Stimulated activated CD4-positive, alpha-beta T cell treated with anti-CD3 and anti-CD28 coated beads, Interleukin-1b, Interleukin-23, amount 100 ng/mL, for 24 hours (primary cell): ENCODE data around the gene FXR2.
"Not testable (repeated sequence)": the region's sequence is repeated elsewhere in the genome, so short reads cannot be mapped to it uniquely, and the experiment has no call there.

Experiments
- DNase-seq, 4 experiments: peaks; one replicate each; pipeline ENCODE4 v3.0.0-alpha.2; 2020; ENCODE audit warnings: low read depth in 4 of 4, low spot score in 1 of 4

The FXR2 gene

DNA sequence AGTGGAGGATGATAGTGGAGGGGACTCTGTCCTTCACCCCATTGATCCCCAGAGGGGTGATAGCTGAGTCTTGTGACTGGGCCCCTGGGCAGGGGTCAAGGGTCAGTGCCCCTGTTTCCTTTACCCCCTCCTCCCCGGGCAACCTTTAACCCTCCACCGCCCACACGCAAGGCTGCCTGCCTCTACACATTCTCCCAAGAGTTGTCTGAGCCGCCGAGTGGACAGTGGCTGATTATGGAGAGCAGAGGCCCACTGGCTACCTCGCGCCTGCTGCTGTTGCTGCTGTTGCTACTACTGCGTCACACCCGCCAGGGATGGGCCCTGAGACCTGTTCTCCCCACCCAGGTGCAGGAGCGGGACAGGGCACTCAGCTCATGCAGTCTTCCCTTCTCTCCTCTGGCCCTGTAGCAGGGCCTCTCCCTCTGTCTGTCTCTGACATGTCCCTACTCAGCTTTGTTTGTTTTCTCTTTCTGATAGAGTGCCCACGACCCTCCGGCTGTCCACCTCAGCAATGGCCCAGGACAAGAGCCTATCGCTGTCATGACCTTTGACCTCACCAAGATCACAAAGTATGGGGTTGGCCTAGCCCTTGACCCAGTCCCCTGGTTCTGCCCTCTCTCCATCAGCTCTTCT lies 15.4 kb upstream of the FXR2 start, which contains the start of gene SHBG:
Gene SHBG (plus strand): TSS at position 197 of the 633 bp plus-strand sequence. CDS start 38 bp downstream, at position 235.
- DNase-seq: no peak

DNA sequence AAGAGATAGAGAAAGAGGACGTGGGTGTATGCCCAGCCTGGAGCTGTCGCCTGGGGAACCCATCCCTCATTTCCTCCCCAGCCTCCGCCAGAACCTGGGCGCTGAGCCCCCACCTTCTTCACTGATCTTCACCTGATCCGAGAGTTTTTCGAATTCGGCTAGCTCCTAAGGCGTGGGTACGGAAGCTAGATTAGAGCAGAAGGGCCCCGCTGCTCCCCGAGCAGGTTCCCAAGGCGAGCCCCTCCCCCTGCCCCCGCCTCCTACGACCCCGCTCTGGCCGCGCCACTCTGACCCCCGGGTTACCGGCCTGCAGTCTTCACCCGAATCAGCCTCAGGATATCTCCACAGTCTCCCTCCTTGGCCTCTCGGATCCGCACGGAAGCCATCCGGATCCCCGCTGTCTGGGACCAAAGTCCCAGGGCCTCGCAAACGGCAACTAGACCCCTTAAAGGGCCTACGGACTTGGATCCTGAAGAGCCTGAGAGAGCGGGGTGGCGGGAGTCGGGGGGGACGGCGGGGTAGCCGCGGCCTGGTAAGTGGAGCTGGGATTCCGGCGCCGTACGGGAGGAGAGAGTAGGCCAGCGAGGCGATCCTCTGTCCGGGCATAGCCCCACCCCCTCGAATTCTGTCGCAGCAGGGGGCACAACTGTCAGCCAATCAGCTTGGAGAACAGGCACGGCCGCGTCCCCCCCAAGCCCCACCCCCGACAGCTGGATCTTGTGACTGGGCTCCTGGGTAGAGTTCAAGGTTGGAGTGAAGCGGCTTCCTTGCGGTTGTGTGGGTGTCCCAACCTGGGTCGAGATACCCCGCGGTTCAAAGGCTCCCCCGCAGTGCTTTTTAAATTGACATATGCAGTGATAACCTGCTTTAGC lies 12.8 kb upstream of the FXR2 start, which contains the start of gene SAT2:
Gene SAT2 (minus strand): TSS at position 572 of the 872 bp plus-strand sequence. CDS start 186 bp downstream, at position 386.
- peak; percentile 58 to 82 (median 65) for DNase-seq

DNA sequence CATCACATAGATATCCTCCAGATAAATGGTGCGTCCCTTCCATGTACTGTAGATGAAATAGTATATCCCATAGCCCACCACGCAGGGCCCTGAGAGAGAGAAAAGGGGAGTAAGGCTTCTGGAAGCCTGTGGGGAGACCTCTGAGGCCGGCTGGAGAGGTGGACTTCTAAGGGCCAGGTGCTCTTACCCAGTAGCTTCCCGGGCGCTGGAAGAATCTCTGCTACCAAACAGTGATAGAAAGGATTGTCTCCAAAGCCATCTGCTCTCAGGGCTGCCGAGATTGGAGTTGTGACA lies 12.2 kb upstream of the FXR2 start:
- no peak for DNase-seq

DNA sequence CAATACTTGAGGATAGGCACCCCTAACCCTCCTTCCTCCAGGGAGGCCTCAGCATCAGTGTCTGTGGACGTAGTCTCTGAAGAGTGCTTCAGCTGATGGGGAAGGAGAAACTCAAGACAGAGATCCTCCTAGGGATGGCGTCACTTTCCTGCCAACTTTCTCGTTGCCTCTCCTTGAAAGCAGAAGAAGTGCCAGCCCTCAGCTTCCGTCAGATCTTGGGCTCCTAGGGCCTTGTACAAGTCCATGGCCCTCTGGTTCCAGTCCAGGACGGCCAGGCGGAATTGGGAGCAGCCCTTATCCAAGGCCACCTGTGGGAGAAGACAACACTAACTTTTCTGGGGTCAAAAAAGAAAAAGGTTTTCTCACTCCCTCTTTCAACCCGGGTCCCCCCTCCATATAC lies 11.6 kb upstream of the FXR2 start:
- DNase-seq: no peak

DNA sequence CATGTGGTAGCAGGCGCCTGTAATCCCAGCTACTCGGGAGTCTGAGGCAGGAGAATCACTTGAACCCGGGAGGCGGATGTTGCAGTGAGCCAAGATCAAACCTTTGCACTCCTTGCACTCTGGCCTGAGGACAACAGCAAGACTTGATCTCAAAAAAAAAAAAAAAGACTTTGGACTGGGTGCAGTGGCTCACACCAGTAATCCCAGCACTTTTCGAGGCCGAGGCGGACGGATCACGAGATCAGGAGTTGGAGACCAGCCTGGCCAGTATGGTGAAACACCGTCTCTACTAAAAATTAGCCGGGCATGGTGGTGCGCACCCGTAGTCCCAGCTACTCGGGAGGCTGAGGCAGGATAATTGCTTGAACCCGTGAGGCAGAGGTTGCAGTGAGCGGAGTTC lies 11.1 kb upstream of the FXR2 start:
- not testable (repeated sequence) for DNase-seq

DNA sequence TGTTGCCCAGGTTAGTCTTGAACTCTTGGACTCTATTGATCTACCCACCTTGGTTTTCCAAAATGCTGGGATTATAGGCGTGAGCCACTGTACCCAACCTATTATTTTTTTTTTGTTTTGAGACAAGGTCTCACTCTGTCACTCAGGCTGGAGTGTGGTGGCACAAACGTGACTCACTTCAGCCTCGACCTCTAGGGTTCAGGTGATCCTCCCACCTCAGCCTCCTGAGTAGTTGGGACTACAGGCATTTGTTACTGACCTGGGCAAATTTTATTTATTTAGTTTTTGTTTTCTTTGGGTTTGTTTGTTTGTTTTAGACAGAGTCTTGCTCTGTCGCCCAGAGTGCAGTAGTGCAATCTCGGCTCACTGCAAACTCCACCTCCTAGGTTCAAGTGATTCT lies 9.0 kb upstream of the FXR2 start:
- no peak for DNase-seq

DNA sequence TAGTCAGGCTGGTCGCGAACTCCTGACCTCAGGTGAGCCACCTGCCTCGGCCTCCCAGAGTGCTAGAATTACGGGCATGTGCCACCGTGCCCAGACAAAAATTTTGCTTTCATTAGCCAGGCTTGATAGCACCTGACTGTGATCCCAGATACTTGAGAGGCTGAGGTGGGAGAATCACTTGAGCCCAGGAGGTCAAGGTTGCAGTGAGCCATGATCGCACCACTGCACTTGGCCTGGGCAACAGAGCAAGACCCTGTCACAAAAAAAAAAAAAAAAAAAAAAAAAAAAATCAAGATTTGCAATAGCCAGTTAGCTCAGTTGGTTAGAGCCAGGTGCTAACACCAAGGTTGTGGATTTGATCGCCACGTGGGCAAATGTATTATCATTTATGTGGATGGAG lies 6.1 kb upstream of the FXR2 start:
- DNase-seq: no peak

DNA sequence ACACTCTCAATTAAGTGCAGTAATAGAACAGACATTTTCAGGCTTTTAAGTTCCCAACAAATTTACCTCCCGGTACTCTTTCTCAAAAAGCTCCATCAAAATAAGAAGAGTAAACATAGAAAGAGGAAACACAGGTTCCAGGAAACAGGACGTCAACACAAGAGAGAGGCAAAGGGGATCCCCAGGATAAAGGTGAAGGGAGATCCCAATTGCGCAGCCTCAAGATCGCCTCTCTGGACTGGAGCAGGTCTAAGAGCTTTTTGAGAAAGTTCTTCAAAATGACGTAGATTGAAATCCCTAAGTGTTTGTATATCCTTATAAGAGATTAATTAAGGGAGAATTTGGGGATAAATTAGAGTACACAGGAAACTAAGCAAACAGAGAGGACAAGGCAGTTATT lies 3.9 kb upstream of the FXR2 start:
- no peak for DNase-seq

DNA sequence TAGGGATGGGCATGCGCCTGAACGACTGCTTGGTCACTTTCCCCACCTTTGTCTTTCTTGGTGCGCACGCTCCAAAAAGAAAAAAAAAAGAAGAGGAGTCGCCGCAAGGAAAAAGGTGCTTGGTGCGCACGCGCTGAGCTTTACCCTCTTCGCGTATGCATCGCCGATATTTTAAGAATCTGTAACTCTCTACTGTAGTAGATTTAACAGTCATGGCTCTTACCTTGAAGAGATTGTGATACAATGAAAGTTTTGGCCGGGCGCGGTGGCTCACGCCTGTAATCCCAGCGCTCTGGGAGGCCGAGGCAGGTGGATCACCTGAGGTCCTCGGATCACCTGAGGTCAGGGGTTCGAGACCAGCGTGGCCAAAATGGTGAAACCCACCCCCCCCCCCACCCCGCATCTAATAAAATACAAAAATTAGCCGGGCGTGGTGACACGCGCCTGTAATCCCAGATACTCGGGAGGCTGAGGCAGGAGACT lies 609 bp upstream of the FXR2 start:
- no peak for DNase-seq

DNA sequence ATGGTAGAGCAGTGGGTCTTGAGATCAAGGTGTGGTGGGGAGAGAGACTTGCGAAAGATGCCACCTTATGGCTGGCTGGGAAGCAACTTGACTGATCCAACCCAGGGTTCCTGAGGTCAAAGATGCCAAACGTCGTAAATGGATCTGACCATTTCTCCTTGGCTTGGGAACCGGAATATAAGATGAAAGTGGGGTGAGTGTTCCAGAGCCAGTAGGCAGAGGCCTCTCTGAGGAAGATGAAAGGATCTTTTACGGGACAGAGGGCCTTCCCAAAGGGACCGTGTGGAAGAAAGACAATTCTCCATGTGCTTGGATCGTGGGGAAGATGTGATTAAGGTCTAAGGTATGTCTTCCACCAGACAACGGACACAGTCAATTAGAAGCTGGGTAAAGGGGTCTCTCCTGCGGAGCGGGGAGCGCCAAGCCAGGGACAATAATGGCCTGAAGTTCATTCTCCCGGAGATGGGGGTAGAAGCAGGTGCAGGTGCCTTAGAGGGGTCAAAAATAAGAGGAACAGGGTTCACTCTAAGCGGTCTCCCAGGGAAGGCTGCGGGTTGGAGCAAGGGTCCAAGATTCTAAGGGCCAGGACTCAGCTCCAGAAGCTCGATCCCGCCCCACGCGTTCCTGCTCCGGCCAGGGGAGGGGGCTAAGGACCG lies 800 bp downstream of the FXR2 start:
- no peak for DNase-seq

DNA sequence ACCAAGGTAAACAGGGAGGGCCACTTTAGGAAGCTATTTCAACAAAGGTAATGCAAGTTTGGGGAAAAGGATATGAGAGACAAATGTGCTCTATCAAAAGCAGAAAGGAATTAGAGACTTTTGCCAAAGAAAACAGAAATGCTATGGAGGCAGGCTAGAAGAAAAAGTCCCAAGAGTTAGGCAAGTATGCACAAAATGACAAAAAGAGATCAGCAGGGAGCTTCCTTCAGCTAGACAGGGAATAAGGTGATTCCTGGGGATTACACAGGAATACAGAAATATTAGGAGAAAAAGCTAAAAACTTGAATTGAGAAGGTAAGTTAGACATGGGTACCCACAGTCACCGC lies 2.4 kb downstream of the FXR2 start:
- no peak for DNase-seq

DNA sequence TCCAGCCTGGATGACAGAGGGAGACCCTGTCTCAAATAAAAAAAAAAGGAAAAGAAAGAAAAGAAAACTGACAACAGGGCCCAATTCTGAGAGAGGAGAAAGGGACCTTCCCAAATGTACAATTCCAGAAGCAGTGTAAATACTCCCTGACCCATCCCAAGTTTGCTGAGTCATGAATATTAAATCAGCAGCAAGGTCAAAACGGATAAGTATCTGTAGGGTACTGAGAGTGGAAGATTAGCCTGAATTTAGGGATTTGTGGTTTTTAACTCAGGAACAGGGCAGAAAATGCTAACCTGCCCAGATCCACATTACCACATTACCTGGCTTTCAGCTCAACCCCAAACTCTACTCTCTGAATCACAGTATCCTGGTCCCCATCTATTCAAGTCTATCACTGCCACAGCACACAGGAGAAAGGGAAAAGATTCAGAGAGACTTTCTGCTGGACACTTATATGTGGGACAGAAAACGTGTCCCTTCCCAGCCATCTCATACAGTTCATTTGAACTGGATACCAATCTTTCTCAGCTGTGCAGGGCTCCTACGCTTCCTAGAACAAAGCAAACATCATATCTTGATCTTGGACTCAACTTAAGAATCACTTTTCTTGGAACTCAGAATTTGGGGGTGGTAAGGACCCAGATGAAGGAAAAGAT lies 2.9 kb downstream of the FXR2 start:
- DNase-seq: no peak

DNA sequence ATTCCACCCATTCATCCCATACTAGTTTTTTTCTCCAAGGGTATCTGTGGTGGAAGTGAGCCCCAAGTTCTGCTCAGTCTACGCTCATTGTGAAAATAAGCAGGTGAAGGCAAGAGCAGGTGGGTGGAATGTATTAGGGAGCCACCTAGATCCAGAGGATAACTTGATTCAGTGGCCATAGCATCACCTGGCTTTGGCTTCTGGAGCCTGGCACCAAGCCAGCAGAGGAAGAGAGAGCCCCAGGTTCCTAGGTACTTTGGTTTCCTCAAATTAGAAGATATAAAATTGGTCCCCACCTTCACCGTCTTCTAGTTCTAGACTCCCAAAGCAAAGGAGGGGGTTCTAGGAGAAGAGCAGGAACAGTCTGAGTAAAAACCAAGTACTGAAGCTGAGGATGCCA lies 4.1 kb downstream of the FXR2 start:
- no peak for DNase-seq

DNA sequence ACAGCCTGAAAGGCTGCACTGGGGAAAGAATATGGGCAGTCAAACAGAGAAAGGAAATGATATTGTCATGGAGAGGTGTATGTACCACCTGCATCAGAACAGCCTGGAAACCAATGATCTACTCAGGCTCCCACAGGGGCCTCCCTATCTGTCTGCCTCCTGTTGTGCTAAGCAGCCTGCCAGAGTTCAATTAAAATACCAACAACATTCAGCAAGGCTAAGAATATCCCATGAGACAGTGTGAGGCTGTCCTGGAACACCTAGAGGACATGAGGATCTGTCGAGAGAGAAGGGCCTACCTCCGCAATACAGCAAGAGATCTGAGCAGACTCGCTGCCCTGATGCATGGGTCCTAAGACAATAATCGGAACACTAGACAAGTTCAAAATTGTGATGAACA lies 8.4 kb downstream of the FXR2 start:
- DNase-seq: no peak

DNA sequence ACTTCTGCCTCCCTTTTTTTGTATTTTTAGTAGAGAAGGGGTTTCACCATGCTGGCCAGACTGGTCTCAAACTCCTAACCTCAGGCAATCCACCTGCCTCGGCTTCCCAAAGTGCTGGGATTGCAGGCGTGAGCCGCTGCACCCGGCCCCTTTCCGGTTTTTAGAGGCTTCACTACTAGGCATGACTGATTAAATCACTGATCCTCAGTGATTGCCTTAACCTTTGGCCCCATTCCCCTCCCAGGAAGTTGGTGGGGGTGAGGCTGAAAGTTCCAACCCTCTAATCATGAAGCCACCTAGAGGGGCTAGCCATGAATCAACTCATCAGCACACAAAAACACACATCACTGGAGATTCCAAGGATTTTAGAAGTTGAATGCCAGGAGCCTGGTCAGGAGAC lies 17.1 kb downstream of the FXR2 start:
- not testable (repeated sequence) for DNase-seq

DNA sequence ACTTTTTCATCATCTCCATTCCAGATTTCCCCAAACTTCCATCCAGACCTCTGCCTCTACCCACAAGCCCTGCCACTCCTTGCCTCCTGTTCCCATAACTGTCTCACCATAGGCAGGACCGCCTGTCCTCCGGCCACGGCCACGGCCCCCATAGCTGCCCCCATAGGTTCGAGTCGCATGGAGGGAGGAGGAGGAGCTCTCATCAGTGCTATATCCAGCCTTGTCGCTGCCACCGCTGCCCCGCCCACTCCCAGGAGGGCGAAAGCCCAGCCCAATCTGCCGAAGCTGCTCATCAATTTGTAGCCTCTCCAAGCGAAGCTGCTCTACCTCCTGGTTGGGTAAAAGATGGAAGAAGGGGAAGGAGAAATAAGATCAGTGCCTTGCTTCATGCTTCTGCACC lies 21.4 kb downstream of the FXR2 start:
- no peak for DNase-seq

DNA sequence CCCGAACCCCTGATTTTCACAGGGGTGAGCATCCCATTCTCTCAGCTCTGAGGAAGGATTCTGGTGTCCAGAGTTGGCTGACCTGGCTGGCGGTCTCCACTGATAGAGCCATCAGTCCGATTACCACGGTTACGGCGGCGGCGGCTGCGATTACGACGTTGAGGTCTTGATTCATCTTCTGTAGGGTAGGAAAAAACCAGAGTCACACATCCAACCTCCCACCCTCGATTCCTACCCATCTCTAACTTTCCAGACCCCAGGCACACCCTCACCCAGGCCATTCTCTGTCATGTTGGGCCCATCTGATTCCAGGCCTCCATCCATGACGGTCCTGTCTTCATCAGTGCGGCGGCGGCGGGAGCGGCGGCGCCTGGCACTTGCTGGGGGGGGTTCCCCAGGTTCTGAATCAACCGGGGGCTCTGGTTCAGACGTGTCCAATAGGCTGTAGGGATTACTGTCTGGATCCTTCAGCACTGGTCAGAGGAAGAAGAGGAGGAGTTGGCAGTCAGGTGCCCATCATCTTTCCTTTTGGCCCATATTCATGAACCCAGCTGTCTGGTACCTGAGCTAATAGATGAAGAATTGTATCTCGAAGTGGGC lies 22.2 kb downstream of the FXR2 start:
- DNase-seq: no peak

DNA sequence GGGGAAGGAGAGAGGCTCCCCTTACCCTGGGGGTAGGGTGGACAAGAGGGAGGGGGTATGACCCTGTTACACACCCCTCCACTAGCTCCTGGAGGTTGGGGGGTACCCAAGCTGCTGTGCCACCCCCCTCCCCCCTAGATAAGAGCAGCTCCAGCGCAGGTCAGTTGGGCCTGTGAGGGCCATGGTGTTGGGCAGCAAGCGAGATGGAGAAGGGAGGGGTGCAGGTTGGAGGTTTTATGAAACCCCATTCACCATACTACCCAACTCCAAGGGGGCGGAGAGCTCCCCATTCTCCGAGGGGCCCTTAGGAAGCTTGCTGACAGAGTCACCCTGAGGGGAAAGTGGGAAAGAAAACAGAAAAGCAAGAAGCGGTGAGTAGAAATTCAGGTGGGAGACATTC lies 23.1 kb downstream of the FXR2 start:
- no peak for DNase-seq

DNA sequence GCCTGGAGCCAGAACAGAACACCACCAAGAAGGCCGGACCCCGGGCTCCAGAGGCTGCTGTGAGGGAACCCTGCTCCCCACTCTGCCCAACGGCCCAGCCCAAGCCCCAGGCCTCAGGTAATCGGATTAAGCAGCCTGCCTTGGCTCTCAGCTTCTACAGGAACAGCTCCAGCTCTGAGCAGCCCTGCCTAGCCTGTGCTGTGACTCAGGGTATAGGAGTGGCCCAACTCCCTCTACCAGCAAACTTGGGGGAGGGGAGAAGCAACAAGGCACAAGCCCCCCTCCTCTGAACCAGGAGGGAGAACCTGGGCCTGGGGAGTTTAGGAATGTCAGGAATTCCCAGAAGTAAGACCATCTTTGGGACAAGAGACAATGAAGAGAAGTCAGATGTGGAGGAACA lies 24.0 kb downstream of the FXR2 start:
- DNase-seq: no peak

DNA sequence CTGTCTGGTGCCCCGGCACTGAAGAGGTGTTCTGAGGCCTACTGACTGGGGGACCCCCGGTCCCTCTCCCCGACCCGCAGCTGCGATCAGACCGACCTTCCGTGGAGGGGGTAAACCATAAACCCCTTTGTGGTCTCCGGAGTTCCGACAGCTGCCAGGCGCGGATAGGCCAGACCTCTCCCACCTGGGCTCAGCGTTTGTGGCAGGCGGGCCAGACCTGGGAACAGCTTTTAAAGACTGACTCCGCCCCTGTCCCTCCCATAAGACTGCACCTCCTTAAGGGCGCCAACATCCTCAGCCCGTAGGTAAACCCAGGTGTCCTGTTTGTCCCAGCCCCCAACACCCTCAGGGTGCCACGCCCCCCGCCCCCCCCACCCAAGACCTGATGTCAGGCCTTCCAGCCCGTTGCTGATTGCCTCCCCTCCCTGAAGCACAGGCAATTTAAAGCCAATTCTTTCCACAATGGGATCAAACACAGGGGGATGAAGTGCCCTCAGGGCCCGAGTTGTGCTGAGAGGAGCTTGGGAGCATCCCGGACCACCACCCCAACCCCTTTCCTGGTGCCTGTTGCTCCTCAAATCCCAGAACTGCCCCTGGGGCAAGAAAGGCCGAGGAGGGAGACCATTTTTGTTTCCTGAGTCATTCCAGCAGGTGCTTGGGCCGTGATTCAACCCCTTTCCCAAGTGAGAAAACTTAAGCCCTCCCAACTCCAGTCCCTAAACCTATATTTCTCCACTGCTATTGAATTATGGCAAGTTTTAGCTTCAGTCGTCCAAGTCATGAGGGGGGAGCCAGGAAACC lies 24.6 kb downstream of the FXR2 start, which contains the start of gene SOX15:
Gene SOX15 (minus strand): TSS at position 204 of the 801 bp plus-strand sequence. CDS start 418 bp downstream, outside the sequence.
- DNase-seq: no peak
